ENCODE results near the gene EHF.

DNA sequence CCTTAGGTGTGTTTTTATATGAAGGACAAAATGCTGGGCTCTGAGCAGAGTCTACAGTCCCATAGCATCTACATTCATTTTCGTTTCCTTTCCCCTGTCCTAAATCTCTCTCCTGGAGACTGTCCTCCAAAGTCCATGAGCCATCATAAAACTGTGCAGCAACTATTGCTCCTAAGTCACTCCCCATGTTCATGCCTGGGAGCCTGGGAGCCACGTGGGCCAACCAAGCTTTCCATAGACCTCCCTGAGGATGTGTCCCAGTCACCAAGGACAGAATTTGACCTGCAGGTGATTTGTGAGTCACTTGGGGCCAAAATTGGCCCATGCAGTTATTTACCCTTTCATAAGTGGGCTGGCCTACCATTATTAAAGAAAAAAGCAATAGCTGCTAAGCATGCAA, 28.7 kb downstream of the EHF start:
- TF ChIP-seq, protein P1, sequence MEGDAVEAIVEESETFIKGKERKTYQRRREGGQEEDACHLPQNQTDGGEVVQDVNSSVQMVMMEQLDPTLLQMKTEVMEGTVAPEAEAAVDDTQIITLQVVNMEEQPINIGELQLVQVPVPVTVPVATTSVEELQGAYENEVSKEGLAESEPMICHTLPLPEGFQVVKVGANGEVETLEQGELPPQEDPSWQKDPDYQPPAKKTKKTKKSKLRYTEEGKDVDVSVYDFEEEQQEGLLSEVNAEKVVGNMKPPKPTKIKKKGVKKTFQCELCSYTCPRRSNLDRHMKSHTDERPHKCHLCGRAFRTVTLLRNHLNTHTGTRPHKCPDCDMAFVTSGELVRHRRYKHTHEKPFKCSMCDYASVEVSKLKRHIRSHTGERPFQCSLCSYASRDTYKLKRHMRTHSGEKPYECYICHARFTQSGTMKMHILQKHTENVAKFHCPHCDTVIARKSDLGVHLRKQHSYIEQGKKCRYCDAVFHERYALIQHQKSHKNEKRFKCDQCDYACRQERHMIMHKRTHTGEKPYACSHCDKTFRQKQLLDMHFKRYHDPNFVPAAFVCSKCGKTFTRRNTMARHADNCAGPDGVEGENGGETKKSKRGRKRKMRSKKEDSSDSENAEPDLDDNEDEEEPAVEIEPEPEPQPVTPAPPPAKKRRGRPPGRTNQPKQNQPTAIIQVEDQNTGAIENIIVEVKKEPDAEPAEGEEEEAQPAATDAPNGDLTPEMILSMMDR (IDR thresholded peaks at IDR 0.05), result no peak
- TF ChIP-seq POLR2A (IDR thresholded peaks at IDR 0.05), result no peak
- TF ChIP-seq EP300 (IDR thresholded peaks at IDR 0.05), result no peak

Measured in ovary (tissue), 3 donors.